K562 (cell line): ENCODE measurements around the gene MARCO.

Experiments used
- BMI1 ChIP-seq: fragments of 150-350 bp; IDR thresholded peaks from 2 replicates; pipeline ENCODE4 v1.6.1; 2014; ENCODE audit warnings: low read length
- CREB1 ChIP-seq, 2 experiments: sonication (generic) in 1 of 2; formaldehyde crosslinking in 1 of 2; IDR thresholded peaks; 2 replicates each; pipeline versions ENCODE4 v1.6.1 to v1.8.0; 2012 to 2022; ENCODE audit warnings: inconsistent platforms in 1 of 2, mild to moderate bottlenecking in 1 of 2, missing genetic modification reagents in 1 of 2, moderate library complexity in 1 of 2
- CTCF ChIP-seq, 3 experiments: IDR thresholded peaks in 2 of 3; conservative IDR thresholded peaks in 1 of 3; 2 replicates each; pipeline ENCODE4 v1.5.1; 2011 to 2012; ENCODE audit warnings: low read length in 3 of 3, mild to moderate bottlenecking in 3 of 3, control low read depth in 2 of 3, improper control_type of control experiment in 1 of 3, inconsistent platforms in 1 of 3, low read depth in 1 of 3, mixed read lengths in 1 of 3, moderate library complexity in 1 of 3; ENCODE audit not compliant: insufficient read depth in 2 of 3
- FOSL1 ChIP-seq: fragments of 200-800 bp; sonication (Bioruptor generic); conservative IDR thresholded peaks from 2 replicates; pipeline ENCODE4 v1.6.1; 2016; ENCODE audit warnings: missing genetic modification characterization, missing compliant biosample characterization
- JUN ChIP-seq, 2 experiments: sonication (generic) in 1 of 2; formaldehyde crosslinking in 1 of 2; IDR thresholded peaks; 2 replicates each; pipeline versions ENCODE4 v1.6.1 to v1.8.0; 2012 to 2022; ENCODE audit warnings: borderline replicate concordance in 2 of 2, mild to moderate bottlenecking in 2 of 2, improper control_type of control experiment in 1 of 2, low read depth in 1 of 2, low read length in 1 of 2, missing genetic modification reagents in 1 of 2
- NR1H2 ChIP-seq: sonication (generic); formaldehyde crosslinking; IDR thresholded peaks from 2 replicates; pipeline ENCODE4 v1.4.0; 2020; ENCODE audit warnings: mild to moderate bottlenecking, missing genetic modification reagents
- ZNF197 ChIP-seq: fragments of 200-800 bp; sonication (Bioruptor generic); IDR thresholded peaks from 2 replicates; pipeline ENCODE4 v1.6.1; 2016; ENCODE audit warnings: low read depth, missing genetic modification characterization, missing compliant biosample characterization
- ZNF316 ChIP-seq: fragments of 450-650 bp; IDR thresholded peaks from 2 replicates; pipeline ENCODE4 v1.6.1; 2016
- TF ChIP-seq, protein P1 (sequence below): sonication (generic); formaldehyde crosslinking; IDR thresholded peaks from 2 replicates; pipeline ENCODE4 v1.8.0; 2022; ENCODE audit warnings: missing genetic modification reagents, mild to moderate bottlenecking, borderline replicate concordance

DNA sequence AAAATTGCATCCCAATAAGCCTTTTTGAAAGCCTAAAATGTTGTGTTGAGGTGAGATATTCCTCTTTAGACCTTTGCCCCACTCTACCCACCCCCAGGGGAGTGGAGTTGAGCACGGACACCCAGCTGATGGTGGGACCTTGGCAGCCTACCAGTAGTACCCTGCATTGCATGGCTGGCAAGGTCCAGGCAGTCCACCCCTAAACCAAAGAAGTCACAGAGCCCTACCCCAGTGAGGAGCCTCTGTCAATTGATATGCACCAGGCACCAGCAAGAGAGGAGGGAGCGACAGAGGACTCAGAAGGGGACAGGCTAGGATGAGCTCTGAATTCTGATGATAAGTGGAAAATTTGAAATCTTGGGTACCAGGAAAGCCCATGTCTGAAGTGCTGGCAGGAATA, 38.6 kb downstream of the MARCO start:
- no peak for TF ChIP-seq BMI1
- TF ChIP-seq CTCF (IDR thresholded peaks at IDR 0.05 in 2 of 3, conservative IDR thresholded peaks at IDR 0.05 in 1 of 3; ENCODE audit: insufficient read depth in 2 of 3, low read depth in 1 of 3, low read length in 3 of 3): no peak
- TF ChIP-seq ZNF316: no peak
- TF ChIP-seq NR1H2 (CRISPR knock-in tag): no peak
- TF ChIP-seq ZNF197: no peak
- TF ChIP-seq FOSL1 (tag): no peak
- TF ChIP-seq, protein P1, sequence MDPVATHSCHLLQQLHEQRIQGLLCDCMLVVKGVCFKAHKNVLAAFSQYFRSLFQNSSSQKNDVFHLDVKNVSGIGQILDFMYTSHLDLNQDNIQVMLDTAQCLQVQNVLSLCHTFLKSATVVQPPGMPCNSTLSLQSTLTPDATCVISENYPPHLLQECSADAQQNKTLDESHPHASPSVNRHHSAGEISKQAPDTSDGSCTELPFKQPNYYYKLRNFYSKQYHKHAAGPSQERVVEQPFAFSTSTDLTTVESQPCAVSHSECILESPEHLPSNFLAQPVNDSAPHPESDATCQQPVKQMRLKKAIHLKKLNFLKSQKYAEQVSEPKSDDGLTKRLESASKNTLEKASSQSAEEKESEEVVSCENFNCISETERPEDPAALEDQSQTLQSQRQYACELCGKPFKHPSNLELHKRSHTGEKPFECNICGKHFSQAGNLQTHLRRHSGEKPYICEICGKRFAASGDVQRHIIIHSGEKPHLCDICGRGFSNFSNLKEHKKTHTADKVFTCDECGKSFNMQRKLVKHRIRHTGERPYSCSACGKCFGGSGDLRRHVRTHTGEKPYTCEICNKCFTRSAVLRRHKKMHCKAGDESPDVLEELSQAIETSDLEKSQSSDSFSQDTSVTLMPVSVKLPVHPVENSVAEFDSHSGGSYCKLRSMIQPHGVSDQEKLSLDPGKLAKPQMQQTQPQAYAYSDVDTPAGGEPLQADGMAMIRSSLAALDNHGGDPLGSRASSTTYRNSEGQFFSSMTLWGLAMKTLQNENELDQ (CRISPR knock-in tag): no peak
- no peak for TF ChIP-seq CREB1 (IDR thresholded peaks at IDR 0.05)
- no peak for TF ChIP-seq CREB1 (CRISPR knock-in tag; IDR thresholded peaks at IDR 0.05)
- TF ChIP-seq JUN (IDR thresholded peaks at IDR 0.05; ENCODE audit: borderline replicate concordance, low read depth, low read length): no peak
- TF ChIP-seq JUN (CRISPR knock-in tag; IDR thresholded peaks at IDR 0.05; ENCODE audit: borderline replicate concordance): no peak
